HG03095 (cell line): ENCODE measurements around the gene CERT1.
A peak's percentile ranks its signal among the peaks of the same experiment; 100 is the strongest.

Experiments
- ATAC-seq: cut with Tn5 transposase; IDR thresholded peaks from one replicate; pipeline ENCODE4 v1.9.1; 2021; ENCODE audit warnings: moderate library complexity; ENCODE audit not compliant: unreplicated experiment

CERT1 gene

GRCh38 chr5:75433814-75434506, 77.5 kb downstream of the CERT1 start:
- ATAC-seq = no peak

- ATAC-seq = no peak
These were observed 97.2 kb downstream of the CERT1 start for GRCh38 chr5:75414241-75414640.

GRCh38 chr5:75412111-75412990, 99.1 kb downstream of the CERT1 start:
- no peak for ATAC-seq

- no peak for ATAC-seq
These were observed 106.1 kb downstream of the CERT1 start for GRCh38 chr5:75405296-75405695.

- no peak for ATAC-seq
These were observed 116.2 kb downstream of the CERT1 start for GRCh38 chr5:75395277-75395676.

- ATAC-seq = no peak
These were observed 122.0 kb downstream of the CERT1 start for GRCh38 chr5:75389430-75389829.

GRCh38 chr5:75387806-75388205, 123.6 kb downstream of the CERT1 start:
- no peak for ATAC-seq

- no peak for ATAC-seq
These were observed 127.2 kb downstream of the CERT1 start for GRCh38 chr5:75384218-75384617.

- ATAC-seq = no peak
These were observed 130.0 kb downstream of the CERT1 start for GRCh38 chr5:75381456-75381855.

- no peak for ATAC-seq
These were observed 131.3 kb downstream of the CERT1 start for GRCh38 chr5:75380099-75380498.

- ATAC-seq = no peak
These were observed 136.0 kb downstream of the CERT1 start for GRCh38 chr5:75375414-75375813.

- no peak for ATAC-seq
These were observed 137.0 kb downstream of the CERT1 start for GRCh38 chr5:75374394-75374814.

- ATAC-seq = no peak
These were observed 137.6 kb downstream of the CERT1 start for GRCh38 chr5:75373862-75374261.

GRCh38 chr5:75368391-75368790, 143.0 kb downstream of the CERT1 start:
- ATAC-seq = no peak

- no peak for ATAC-seq
These were observed 144.0 kb downstream of the CERT1 start for GRCh38 chr5:75367401-75367800.

- peak; percentile 65 for ATAC-seq
These were observed 144.6 kb downstream of the CERT1 start for GRCh38 chr5:75366787-75367186.

- no peak for ATAC-seq
These were observed 145.7 kb downstream of the CERT1 start for GRCh38 chr5:75365740-75366139.

- no peak for ATAC-seq
These were observed 146.7 kb downstream of the CERT1 start for GRCh38 chr5:75364571-75365280.

GRCh38 chr5:75363726-75364495, 147.5 kb downstream of the CERT1 start:
- no peak for ATAC-seq

GRCh38 chr5:75363111-75363510, 148.3 kb downstream of the CERT1 start:
- ATAC-seq = no peak

- ATAC-seq = no peak
These were observed 148.9 kb downstream of the CERT1 start for GRCh38 chr5:75362474-75362975.
